CD4-positive, alpha-beta T cell treated with Interleukin-6 at 100 ng/mL for 8 hours (primary cell): ENCODE results near the gene ALDH3A2.
"Not testable (repeated sequence)": the region's sequence is repeated elsewhere in the genome, so short reads cannot be mapped to it uniquely, and the experiment has no call there.

Experiments used
- DNase-seq: peaks from one replicate; pipeline ENCODE4 v3.0.0-alpha.2; 2020; ENCODE audit warnings: mixed read lengths, low spot score

The ALDH3A2 gene

DNA sequence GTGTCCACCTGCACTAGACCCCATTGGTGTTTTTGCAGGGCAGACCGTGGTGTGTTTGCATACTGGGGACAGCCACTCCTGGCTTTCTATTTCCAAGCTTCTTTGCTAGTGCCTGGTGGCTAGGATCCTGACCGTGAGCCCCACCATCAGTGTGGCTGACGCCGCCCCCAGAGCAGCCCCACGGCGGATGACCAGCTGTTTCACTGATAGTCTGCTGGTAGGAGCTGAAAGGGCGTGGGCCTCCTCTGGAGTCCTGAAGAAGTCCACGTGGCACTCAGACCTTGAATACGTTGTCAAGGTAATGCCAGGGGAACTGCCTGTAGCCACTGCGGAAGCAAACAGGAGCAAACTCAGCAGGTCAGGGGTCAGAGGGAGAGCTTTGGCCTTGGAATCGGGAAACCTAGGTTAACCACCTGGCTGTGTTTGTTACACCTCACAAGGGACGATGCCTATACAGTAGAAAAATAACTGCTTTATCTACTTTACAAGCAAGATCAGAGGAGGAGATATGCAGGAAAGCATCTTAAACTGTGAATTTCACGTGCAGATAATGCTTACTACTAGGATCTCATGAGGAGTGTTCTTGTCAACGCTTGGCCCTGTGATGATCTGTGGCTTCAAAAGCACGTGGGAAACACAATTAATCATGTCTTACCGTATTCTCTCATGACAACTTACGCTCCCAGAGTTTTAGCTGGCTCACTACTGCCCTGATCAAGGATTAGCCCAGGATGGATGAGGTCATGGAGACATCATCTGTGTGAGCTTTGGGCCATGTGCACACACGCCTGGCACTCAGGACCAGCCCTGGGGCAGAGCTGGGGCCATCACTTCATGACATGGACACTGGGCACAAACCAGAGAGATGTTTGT is 30.3 kb downstream of the ALDH3A2 start:
- no peak for DNase-seq

DNA sequence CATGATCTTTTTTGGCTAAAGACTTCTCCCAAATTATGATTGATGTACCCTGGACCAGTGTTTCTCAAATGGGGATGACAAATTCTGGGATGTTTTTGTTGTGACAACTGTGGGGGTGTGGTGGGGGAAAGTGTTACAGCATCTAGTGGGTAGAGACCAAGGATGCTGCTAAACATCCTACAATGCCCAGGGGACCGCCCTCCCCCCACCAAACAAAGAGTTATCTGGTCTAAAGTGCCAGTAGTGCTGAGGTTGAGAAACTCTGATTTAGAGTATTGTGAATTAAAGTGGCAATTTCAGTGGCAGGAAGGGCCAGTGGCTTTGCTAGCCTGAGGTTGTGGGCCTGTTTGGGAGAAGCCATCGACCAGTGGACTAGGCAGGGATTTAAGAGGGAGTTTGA is 34.6 kb downstream of the ALDH3A2 start:
- DNase-seq: no peak

DNA sequence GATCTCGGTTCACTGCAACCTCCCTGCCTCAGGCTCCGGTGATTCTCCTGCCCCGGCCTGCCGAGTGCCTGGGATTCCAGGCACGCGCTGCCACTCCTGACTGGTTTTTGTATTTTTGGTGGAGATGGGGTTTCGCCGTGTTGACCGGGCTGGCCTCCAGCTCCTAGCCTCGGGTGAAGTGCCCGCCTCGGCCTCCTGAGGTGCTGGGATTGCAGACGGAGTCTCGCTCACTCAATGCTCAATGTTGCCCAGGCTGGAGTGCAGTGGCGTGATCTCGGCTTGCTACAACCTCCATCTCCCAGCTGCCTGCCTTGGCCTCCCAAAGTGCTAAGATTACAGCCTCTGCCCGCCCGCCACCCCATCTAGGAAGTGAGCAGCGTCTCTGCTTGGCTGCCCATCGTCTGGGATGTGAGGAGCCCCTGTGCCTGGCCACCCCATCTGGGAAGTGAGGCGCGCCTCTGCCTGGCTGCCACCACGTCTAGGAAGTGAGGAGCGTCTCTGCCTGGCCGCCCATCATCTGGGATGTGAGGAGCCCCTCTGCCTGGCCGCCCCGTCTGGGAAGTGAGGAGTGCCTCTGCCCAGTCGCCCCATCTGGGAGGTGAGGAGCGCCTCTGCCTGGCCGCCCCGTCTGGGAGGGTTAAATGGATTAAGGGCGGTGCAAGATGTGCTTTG is 36.5 kb downstream of the ALDH3A2 start:
- not testable (repeated sequence) for DNase-seq

DNA sequence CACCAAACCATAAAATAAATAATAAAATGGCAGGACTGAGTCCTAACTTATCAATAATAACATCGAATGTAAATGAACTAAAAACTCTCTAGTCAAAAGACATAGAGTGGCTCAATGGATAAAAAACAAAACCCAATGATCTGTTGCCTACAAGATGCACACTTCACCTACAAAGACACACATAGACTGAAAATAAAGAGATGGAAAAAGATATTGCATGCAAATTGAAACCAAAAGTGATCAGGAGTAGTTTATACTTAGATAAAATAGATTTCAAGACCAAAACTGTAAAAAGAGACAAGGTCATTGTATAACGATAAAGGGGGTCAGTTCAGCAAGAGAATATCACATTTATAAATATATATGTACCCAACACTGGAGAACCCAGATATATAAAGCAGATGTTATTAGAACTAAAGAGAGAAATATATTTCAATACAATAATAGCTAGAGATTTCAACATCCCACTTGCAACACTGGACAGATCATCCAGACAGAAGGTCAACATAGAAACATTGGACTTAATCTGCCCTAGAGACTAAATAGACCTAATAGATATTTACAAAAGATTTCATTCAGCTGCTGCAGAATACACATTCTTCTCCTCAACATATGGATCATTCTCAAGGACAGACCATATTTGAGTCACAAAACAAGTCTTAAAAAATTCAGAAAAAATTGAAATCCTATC is 38.0 kb downstream of the ALDH3A2 start:
- no peak for DNase-seq

DNA sequence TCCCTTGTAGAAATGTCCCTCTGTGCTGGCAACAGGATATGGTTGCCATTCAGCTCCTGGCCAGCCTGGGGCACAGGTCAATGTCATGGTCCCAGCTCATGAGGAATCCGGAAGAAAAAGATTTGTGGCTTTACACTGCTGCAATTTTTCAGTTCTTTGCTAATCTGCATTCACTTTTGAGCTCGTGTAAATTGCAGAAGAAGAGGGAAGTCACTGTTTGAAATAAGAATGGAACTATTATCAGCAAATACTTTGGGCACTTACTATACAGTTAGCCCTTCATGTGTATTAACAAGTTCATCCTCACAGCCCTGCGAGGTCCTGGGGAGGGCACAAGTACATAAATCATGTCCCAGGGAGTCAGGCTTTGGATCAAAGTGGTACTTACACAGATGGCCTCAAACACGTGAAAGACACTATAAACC is 53.7 kb downstream of the ALDH3A2 start:
- no peak for DNase-seq

DNA sequence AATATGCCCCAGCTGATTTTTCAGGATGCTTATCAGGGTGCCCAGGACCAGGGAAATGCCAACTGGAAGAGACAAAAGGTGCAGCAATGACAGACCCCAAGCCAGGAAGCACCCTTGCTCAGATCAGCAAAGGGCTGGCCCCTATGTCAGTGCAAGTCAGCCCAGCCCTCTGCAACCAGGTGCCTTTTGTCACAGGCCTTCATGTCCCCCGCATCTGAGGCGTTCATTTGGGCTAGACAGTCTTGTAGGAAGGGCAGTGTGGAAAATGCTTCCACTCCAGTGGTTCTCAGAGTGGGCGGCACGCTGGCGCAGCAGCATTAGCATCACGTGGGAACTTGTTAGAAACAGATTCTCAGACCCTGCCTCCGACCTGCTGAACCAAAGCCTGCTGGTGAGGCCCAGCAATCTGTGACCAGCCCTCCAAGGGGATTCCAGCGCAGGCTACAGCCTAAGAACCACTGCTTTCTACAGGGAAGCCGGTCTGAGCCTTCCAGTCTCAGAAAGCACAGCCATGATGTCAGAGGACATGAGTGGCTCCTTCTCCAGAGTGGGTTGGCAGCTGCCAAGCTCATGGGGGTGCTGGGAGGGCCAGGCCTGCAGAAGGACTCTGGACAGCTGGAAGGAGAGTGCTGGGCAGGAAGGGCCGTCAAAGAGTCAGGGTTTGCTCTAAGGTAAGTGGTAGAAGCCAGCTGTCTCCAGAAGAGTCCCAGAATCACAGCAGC is 54.7 kb downstream of the ALDH3A2 start:
- no peak for DNase-seq

DNA sequence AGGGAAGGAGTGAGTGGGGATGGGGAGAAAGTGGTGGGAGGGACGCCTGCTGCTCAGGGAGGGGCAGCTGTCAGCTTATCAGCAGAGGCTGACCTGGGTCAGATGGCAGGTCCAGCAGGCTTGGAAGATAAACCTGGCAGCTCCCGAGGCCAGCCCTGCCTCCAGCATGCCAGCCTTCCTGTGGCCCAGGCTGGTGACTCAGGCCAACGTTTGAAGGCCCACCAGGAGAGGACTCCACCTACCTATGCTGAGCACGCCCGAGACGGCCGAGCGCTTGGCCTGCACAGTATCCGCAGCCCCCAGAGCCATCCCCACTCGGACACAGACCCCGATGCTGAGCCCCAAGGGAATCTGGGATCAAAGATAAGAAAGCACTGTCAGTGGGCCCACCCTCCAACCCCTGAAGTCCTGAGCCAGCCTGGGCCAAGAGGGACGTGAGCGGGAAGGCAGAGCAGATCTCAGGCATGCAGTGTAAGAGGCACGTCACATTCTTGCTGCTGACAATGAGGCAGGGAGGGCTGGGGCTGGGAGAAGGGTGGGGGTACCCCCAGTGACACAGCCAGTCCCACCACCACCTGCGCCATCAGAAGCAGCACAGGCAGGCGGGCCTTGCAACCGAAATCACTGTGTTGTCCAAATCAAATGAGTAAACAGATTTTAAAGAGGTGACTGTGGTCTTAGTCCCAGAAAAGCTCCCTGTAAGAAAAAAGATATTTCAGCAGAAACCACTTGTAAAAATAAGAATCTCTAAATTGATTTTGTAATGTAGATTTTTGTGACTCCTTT is 55.5 kb downstream of the ALDH3A2 start:
- DNase-seq: no peak

DNA sequence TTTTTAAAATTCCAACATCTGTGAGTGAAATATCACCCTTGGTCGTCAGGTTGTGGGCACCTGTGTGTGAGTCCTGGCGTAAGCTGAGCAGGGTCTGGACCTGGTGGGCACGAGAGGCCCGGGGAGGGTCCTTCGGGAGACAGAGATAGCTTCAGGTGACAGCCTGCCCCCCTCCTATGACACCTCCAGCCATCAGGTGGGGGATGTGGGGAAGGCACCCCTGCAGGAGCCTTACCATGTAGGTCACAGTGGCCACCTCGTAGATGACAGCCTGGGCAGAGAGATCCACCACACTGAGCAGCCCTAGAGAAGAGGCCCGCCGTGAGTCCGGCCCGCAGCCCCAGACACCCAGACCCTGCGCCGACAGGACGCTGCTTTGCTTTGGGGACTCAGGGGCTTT is 56.6 kb downstream of the ALDH3A2 start:
- DNase-seq: no peak

DNA sequence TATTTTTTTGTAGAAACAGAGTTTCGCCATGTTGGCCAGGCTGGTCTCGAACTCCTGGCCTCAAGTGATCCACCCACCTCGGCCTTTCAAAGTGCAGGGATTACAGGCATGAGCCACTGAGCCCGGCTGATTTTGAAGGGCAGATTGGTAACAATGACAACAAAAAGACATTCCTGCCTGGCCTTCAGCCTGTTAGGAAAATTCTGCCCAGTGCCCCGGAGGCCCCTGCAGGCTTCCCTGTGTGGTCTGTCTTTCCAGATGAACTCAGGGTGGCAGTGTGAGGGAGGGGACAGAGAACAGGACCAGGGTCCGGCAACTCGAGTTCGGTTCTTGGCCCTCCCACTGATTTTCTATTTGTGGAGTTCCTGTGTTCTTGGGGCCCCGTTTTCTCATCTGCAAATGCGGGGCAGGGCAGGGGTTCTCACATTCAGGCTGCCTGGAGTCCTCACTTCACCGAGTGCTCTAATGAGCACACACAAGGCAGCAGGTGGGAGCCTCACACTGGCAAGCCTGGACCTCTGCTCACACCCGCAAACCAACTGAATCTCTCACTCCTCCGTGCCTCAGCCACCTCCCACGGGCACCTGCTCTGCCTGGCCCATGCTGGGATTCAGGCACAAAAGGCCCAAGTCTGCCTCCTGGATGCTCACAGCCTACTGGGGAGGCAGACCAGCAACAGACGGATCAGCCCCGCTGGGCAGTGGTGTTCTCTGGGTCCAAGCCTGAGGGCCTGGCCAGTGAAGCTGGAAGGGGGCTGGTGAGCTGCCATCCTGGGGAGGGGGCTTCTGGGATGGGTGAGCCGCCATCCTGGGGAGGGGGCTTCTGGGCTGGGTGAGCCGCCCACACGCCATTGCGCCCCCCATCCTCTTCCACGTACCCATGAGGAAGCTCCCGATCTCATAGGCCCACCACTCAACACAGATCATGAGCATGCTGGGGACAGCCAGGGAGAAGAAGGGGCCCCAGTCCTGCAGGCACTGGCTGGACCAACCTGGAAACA is 57.5 kb downstream of the ALDH3A2 start:
- no peak for DNase-seq

DNA sequence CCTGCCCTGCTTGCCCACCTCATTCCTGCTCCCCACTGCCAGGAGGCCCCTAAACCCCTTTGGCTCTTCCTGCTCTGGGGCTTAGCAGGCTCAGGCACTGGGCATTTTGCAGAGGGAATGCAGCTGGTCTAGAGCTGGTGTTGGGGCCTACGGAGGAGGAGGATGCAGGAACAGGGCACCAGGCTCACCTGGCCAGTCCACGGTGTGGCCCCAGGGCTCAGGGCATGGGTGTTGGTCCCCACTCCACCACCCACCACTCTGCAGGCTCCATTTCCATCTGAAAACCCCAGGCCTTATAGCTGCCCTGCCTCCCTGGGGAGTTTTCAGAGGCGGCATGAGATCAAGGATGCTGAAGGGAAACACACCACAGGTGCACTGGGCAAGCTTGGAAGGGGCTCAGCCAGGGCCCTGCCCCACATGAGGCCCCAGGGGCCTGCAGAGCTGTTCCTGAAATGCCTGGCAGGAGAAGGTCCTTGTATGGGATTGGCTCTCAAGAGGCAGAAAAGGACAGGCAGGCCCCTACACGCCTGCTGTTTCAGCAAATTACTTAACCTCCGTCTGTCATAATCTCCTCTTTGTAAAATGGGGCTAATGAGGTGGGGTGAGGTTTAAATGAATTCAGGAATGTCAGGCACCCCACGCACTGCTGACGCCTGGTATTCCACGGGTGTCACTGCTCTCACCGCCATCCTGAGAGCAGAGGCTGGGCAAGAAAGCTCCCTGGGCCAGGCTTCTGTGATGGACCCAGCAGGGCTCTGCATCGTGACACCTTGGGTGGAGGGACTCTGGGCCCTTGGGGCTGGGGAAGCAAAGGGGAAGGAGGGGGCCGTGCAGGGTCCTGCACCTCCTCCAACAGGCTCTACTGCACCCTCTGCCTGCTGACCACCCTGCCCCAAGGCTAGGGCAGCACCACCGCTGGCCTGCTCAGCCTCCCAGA is 58.5 kb downstream of the ALDH3A2 start:
- DNase-seq: no peak

DNA sequence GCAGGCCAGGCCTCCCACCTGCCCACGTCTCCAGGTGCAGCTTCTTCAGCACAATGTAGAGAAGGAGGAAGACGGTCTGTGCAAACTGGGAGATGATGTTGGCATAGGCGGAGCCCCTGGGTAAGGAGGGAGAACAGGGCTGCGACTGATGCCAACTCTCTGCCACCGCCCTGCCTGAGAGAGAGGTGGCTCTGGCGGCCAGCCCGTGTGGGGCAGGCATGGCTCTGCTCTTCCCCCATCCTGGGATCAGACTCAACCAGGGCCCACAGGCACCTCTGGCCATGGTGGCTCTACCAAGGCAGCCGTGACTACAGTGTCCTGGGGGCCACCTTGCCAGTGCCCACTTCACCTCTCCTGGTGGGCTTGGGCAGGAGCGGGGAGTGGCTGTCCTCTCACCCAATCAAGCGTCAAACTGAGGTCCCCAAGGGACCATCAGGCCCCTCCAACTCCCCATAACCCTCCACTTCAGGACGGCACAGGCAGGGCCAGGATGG is 59.2 kb downstream of the ALDH3A2 start:
- no peak for DNase-seq

DNA sequence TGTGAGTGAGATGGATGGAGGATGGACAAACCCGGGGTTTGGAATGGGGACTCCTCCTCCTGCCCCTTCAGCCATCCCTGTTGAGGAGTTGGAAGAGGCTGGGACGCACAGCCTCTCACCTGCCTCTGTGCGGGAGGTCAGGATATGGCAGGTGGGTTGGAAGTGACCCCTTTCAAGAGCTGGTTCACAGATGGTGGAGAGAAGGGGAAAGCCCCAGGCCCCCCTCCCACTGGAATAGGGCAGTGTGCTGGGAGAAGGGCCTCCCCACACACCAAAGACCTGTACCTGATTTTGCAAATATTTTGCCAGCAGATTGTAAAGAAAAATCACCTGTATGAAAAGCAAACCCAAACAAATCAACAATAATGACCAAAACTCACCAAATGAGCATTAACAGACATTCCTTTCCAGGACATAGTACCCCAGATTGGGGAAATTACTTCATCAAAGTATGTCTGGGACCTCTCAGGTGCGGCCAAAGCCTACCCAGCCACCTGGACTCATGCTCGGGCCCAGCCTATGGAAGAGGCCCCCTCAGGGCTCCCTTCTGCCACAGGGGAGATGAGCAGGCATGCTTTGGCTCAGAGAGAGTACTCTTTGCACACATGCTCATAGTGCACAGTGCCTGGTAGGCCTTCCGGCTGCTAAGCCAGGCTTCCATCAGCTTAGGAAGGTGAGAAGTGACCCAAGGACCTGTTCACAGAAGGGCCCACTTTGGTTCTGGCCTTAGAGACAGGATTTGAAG is 60.1 kb downstream of the ALDH3A2 start:
- DNase-seq: no peak

DNA sequence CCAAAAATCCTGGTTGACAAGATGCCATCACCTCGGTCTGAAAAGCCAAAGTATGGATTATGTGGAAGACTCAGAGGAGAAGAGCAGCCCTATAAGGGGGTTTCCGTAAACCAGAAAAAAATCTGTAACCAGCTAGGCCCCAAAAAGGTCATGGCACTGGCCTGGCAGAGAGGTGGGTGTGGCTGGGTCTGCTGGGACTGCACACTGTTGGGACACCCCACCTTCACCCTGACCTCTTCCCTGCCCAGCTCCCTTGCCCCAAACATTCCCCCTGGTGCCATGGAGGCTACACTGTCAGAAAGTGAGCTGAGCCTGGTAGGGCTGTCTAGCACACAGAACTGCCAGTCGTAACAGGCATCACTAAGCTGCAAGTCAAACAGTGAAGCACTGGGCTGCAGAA is 61.3 kb downstream of the ALDH3A2 start:
- DNase-seq: no peak

DNA sequence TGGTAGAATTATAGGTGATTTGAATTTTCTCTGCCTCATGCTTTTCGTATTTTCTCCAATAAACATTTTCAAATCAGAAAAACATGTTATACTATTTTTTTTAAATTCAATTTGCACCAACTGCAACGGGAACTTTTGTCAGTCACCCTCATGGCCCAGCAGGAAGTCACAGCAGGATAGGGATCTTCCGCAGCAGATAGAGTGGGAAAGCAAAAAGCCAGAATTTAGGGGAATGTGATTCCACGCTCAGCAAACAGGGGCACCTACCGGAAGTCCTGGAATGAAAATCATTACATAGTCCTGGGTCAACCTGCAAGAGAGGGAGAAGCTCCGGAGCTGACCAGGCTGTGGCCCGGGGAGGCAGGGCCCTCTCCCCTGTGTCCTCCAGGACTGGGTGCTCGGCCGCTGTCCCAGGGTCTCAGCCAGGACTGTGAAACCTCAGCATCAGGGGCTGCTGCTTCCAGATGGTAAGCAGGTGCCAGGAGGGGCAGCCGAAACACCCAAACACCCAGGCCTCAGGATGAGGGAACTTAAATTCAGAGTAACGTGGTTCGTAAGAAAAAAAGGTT is 64.0 kb downstream of the ALDH3A2 start:
- DNase-seq: no peak

DNA sequence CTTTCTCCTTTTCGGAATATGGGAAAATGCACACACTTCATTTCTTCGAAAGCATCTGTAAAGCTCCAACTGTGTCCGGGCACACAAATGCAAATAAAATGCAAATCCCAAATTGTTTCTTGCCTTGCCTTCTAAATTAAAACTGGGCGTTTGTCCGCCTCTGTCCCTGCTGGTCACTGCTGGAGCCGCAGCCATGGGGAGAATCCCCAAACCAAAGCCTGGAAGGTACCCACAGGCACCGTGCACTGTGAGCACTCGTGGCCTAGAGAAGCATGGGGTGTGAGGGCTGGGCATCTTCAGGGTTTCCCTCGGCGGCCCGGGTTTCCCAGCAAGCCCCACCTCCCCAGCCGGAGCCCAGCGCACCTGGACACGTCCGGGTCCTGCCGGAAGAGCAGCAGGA is 64.9 kb downstream of the ALDH3A2 start:
- DNase-seq: no peak

DNA sequence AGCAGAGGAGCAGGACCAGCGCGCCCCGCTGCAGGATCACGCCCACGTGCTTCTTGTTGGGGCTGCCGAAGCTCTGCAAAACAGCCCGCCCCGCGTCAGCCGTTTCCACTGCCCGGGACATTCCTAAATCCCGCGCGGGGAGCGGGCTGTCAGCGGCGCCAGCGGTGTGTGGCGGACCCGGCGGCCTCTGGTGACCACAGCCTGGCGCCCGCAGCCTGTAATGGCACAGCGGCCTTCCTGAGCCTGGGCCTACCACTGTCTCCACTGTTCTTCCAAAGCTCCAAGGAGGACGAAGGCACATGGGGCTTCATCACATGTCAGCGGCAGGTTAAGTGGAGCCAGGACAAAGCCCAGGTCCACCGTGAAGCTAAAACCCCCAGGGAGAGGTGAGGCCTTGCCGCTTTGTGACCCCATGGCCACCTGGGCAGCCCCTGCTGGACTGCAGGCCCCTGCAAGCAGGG is 65.4 kb downstream of the ALDH3A2 start:
- no peak for DNase-seq

DNA sequence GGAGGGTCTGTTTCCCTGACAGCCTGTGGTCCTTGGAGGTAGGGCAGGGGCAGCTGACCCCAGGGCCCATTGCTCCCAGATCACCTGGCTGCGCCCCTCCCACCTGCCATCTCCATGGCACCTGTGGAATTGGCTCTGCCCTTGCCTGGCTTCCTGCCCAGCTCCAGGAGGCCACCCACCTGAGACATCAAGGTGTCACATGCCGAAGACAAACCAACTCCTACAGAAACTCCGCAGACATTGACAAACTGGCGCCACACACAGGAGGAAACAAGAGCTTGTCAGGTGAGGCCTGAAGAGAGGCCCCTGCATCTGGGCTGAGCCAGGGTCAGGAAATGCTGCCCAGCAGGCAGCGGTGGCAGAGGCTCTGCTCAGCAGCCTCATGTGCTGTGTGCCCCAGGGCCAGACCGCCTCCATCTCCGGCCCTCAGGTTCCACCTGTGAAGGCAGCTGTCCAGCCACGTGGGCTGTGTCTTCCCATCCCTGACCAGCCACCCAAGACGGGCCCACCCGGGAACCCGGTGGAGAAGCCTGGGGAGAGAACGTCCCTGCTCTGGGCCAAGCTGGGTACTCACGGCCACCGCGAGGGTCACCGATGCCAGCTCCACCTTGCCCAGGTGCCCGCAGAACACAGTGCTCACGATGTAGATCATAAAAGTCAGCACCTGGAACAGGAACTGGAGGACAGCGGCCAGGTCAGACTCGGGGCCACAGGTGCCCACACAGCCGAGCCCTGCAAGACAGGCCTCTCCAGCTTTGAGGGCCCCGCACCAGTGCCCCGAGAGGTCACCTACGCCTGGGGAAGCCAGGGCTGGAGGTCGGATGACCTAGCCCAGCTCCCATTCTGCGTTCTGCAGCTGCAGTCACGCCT is 66.2 kb downstream of the ALDH3A2 start:
- DNase-seq: no peak
